Left ventricle myocardium inferior (tissue), 1 donor: Measurements from ENCODE around the gene THOC6. TPM values are rescaled to one million over a fixed set of nuclear protein-coding genes. Genes with fewer than 3 reads are reported as not detected.

ENCODE experiments used
- DNase-seq: peaks from one replicate; pipeline ENCODE4 v3.0.0-alpha.2; 2020
- H3K27ac ChIP-seq: fragments of 200-600 bp; replicated peaks from 2 replicates; pipeline ENCODE4 v1.8.0; 2021
- H3K27me3 ChIP-seq: fragments of 200-600 bp; 2 replicates; pipeline ENCODE4 v1.8.0; 2021; ENCODE audit warnings: low read depth
- H3K36me3 ChIP-seq: fragments of 200-600 bp; 2 replicates; pipeline ENCODE4 v1.8.0; 2021
- H3K4me1 ChIP-seq: fragments of 200-600 bp; 2 replicates; pipeline ENCODE4 v1.8.0; 2021
- H3K4me3 ChIP-seq: fragments of 200-600 bp; 2 replicates; pipeline ENCODE4 v1.8.0; 2021; ENCODE audit warnings: mild to moderate bottlenecking, moderate library complexity
- H3K9me3 ChIP-seq: fragments of 200-600 bp; replicated peaks from 2 replicates; pipeline ENCODE4 v1.8.0; 2021
- CTCF ChIP-seq: fragments of 200-600 bp; IDR thresholded peaks from 2 replicates; pipeline ENCODE4 v1.8.0; 2021; ENCODE audit warnings: antibody characterized with exemption, mild to moderate bottlenecking, borderline replicate concordance
- intact Hi-C: fragments of 100-400 bp; cut with micrococcal nuclease; formaldehyde crosslinking; loops from one replicate; pipeline ENCODE4 v1.11.0; 2022
- total RNA-seq: library from RNA; stranded (reverse); fragmentation: NEBNext Ultra II Directional; extraction: Animal tissue kit (Norgen Biotek cat#: 25700); gene quantifications from one replicate; pipeline ENCODE4 v1.2.1, GENCODE V29; 2021
- donor health status: DM: no; HTN: yes; CAD: no; lungs with severe emphysema.

THOC6 gene
- total RNA-seq, 1 donor from 2014 or later, result 9.1 TPM

- Histone ChIP-seq H3K9me3 (no peaks in the 10 kb centered on the region), H3K27me3 (peaks cover 43% of the 10 kb centered on the region), H3K4me1 (peaks cover 34% of the 10 kb centered on the region), H3K4me3 (no peak overlapping the region), H3K27ac (no peak overlapping the region), H3K36me3 (no peaks in the 10 kb centered on the region)
- no peak for DNase-seq
- TF ChIP-seq CTCF, result no peak
- intact Hi-C loops, result no loop called here
Observed at GRCh38 chr16:2987286-2987685, 36.5 kb upstream of the THOC6 start.

GRCh38 chr16:2987833-2988232, 36.0 kb upstream of the THOC6 start:
- peaks cover 43% of the 10 kb centered on the region for H3K27me3 ChIP-seq
- no peak overlapping the region for H3K27ac ChIP-seq
- peaks cover 34% of the 10 kb centered on the region for H3K4me1 ChIP-seq
- H3K36me3 ChIP-seq, result no peaks in the 10 kb centered on the region
- no peak for DNase-seq
- intact Hi-C loops, result no loop called here
- H3K4me3 ChIP-seq, result no peak overlapping the region
- no peaks in the 10 kb centered on the region for H3K9me3 ChIP-seq
- no peak for TF ChIP-seq CTCF

- no peaks in the 10 kb centered on the region for H3K9me3 ChIP-seq
- intact Hi-C loops, result no loop called here
- no peaks in the 10 kb centered on the region for H3K36me3 ChIP-seq
- peaks cover 29% of the 10 kb centered on the region for H3K4me1 ChIP-seq
- H3K4me3 ChIP-seq, result no peak overlapping the region
- DNase-seq, result no peak
- H3K27ac ChIP-seq, result no peak overlapping the region
- peaks cover 43% of the 10 kb centered on the region for H3K27me3 ChIP-seq
- no peak for TF ChIP-seq CTCF
Observed at GRCh38 chr16:2988590-2989099, 35.2 kb upstream of the THOC6 start.

- H3K36me3 ChIP-seq, result no peaks in the 10 kb centered on the region
- TF ChIP-seq CTCF, result no peak
- DNase-seq, result no peak
- H3K27ac ChIP-seq, result no peak overlapping the region
- no peak overlapping the region for H3K4me3 ChIP-seq
- intact Hi-C loops, result no loop called here
- H3K4me1 ChIP-seq, result peaks cover 7% of the 10 kb centered on the region
- H3K9me3 ChIP-seq, result no peaks in the 10 kb centered on the region
- peaks cover 48% of the 10 kb centered on the region for H3K27me3 ChIP-seq
Observed at GRCh38 chr16:2990891-2991290, 32.9 kb upstream of the THOC6 start.

- intact Hi-C loops, result no loop called here
- no peaks in the 10 kb centered on the region for H3K9me3 ChIP-seq
- no peak for TF ChIP-seq CTCF
- H3K4me3 ChIP-seq, result no peak overlapping the region
- H3K27ac ChIP-seq, result no peak overlapping the region
- H3K36me3 ChIP-seq, result no peaks in the 10 kb centered on the region
- H3K4me1 ChIP-seq, result no peaks in the 10 kb centered on the region
- DNase-seq, result no peak
- peaks cover 52% of the 10 kb centered on the region for H3K27me3 ChIP-seq
Observed at GRCh38 chr16:2991566-2992261, 32.1 kb upstream of the THOC6 start.
